ENCODE data around the gene NUPR1.
"Not testable (repeated sequence)": the region's sequence is repeated elsewhere in the genome, so short reads cannot be mapped to it uniquely, and the experiment has no call there.

The NUPR1 gene

GRCh38 chr16:28526201-28527099 is 12.3 kb downstream of the NUPR1 start:
- DNase-seq, result no peak

DNA sequence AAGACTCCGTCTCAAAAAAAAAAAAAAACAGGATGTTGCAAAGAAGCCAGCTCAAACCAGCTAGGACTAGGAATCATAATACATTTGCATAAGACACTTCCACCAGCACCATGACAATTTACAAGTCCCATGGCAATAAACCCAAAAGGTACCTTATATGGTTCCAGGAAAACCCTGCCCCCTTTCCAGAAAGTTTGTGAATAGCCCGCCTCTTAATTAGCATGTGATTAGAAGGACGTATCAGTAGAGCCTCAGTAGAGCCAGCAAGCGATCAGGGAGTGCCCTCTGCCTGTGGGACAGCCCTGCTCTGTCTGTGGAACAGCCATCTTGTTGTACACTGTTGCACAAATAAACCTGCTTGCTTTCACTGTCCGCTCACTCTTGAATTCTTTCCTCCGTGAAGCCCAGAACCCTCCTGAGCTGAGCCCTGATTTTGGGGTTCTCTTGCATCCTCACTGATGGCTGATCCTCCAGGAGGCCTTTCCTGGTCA is 14.0 kb downstream of the NUPR1 start:
- DNase-seq, result no peak

DNA sequence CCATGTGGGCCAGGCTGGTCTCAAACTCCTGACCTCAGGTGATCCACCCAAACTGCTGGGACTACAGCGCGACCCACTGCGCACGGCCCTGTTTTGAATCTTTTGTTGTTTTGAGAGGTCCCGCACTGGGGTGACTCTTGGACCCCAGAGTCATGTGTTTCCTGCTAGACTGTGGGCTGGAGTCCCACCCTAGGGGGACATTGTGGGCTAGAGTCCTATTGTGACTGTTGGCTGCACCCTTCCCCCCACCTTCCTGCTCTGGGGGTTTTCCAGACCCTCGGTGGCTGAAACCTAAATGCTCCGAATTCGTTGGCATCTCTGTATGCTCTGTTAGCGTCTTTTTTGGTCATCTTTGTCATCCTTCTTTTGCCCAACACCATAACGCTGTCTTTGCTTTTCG is 16.0 kb downstream of the NUPR1 start:
- no peak for DNase-seq

DNA sequence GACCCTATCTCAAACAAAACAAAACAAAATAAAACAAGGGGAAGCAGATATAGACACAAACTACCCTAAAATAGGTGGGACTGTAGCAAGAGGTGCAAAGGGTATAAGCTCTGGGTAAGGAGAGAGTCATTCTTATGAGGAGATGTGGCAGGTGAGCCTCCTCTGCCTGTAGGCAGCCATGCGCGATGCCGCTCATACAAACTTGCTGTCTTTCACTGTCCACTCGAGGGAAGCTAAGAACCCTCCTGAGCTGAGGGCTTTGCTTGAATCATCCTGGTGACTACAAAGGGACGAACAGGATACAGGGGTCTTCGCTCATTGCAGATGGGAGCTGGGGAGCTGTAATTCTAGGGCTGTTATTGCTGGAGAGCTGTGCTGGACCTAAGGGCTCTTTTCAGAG is 17.3 kb downstream of the NUPR1 start:
- no peak for DNase-seq

- DNase-seq, result no peak
Measured at GRCh38 chr16:28520672-28521071, 18.1 kb downstream of the NUPR1 start.

- no peak for DNase-seq
Measured at GRCh38 chr16:28514246-28514645, 24.5 kb downstream of the NUPR1 start.

- DNase-seq, result no peak
Measured at GRCh38 chr16:28513484-28514181, 25.1 kb downstream of the NUPR1 start.

- DNase-seq, result no peak
Measured at GRCh38 chr16:28511801-28512789, 26.7 kb downstream of the NUPR1 start.

- no peak for DNase-seq
Measured at GRCh38 chr16:28511031-28511430, 27.7 kb downstream of the NUPR1 start.

GRCh38 chr16:28505489-28506137 is 33.2 kb downstream of the NUPR1 start:
- no peak for DNase-seq

DNA sequence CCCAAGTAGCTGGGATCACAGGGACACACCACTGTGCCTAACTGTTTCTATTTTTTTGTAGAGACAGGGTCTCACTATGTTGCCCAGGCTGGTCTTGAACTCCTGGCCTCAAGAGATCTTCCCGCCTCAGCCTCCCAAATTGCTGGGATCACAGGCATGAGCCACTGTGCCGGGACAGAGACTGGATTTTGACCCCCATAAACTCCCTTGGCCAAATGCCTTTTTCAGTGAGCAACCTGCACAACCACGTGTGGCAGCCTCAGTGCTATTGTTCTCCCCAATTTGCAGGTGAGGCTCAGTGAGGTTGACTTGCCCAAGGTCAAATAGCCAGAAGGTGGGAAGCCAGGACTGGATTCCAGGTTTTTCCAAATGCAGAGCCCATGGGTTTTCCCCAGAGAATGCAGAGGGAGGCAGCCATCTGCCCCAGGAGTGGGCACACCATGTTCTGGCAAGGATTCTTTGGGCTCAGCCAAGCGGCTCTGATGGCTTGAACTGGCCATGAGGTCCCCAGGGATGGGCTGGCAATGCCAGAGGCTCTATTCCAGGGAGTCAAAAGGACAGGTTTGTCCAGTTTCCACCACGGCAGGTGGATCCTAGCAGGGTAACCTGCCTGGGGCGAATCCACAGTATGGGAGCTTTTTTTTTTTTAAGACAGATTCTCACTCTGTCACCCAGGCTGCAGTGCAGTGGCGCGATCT is 33.9 kb downstream of the NUPR1 start:
- no peak for DNase-seq

DNA sequence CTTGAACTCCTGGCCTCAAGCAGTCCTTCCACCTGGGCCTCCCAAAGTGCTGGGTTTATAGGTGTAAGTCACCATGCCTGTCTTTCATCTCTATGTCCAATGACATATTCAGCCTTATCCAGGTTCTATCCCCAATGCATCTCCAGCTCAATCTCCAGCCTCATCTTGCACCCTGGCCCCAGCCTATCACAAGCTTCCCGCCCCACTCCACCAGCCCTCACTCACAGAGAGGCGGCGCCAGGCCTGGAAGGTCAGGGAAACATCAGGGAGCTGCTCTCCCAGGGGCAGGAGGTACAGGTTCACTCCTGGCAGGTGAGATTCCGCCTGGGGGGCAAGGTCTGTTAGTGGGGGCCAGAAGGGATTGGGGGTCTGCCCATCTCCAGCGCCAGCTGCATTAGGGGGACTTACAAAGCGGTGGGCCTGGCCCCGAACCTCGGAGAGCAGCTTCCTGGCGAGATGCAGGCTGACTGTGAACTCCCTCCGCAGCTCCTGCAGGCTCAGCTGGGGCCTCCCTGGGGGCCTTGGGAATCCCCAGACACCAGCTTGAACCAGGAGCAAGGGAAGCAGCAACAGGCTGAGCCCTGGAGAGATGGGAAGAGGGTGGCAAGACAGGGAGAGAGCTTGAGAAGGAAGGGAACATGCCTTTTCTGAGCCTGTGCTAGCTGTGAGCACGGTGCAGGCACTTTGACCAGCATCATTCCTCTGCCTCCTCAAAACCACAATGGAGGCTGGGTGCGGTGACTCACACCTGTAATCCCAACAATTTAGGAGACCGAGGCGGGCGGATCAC is 35.1 kb downstream of the NUPR1 start:
- DNase-seq, result no peak

- no peak for DNase-seq
Measured at GRCh38 chr16:28502290-28502689, 36.5 kb downstream of the NUPR1 start.

GRCh38 chr16:28501258-28502232 is 37.2 kb downstream of the NUPR1 start:
- DNase-seq, result no peak

DNA sequence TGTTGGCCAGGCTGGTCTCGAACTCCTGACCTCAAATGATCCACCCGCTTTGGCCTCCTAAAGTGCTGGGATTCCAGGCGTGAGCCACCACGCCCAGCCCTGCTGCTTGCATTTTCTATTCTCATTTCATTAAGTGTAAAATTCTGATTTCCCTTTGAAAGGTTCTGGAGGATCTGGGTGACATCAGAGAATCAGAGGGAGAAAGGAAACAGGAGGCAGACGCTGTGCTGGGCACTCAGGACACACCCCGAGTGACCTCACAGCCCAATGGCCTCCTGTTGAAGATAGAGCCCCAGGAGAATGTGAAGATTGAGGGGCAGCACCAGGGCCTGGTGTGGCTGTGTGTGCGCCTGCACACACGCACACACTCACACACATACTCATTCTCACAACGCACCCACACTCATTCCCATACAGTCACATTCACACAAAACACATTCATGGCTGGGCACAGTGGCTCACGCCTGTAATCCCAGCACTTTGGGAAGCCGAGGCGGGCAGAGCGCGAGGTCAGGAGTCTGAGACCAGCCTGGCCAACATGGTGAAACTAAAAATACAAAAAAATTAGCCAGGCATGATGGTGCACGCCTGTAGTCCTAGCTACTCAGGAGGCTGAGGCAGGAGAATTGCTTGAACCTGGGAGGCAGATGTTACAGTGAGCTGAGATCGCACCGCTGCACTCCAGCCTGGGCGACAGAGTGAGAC is 38.1 kb downstream of the NUPR1 start:
- DNase-seq, result not testable (repeated sequence)

- DNase-seq, result no peak
Measured at GRCh38 chr16:28499854-28500253, 38.9 kb downstream of the NUPR1 start.

GRCh38 chr16:28498666-28499381 is 40.0 kb downstream of the NUPR1 start:
- no peak for DNase-seq

Measured in NCI-H1694 (cell line).